WTC11 (cell line): ENCODE results near the gene STAB1.

Experiments used
- CTCF ChIP-seq: fragments of 200-600 bp; IDR thresholded peaks from 2 replicates; pipeline ENCODE4 v1.8.0; 2022; ENCODE audit warnings: antibody characterized with exemption
- JAZF1 ChIP-seq: fragments of 250-450 bp; sonication (Bioruptor Pico); IDR thresholded peaks from 2 replicates; pipeline ENCODE4 v1.9.0; 2021; ENCODE audit warnings: moderate library complexity, mild to moderate bottlenecking, inconsistent platforms
- NFYB ChIP-seq: sonication (generic); formaldehyde crosslinking; conservative IDR thresholded peaks from 2 replicates; pipeline ENCODE4 v1.8.0; 2022; ENCODE audit warnings: low read depth, missing genetic modification reagents
- SP1 ChIP-seq: sonication (generic); formaldehyde crosslinking; conservative IDR thresholded peaks from 2 replicates; pipeline ENCODE4 v1.8.1; 2022; ENCODE audit warnings: missing genetic modification reagents

GRCh38 chr3:52524258-52524751, 29.2 kb downstream of the STAB1 start:
- no peak for TF ChIP-seq CTCF
- no peak for TF ChIP-seq SP1 (CRISPR knock-in tag)
- TF ChIP-seq NFYB (CRISPR knock-in tag): no peak
- TF ChIP-seq JAZF1 (CRISPR knock-in tag): no peak
